ENCODE data around the gene SHROOM3.

The SHROOM3 gene

DNA sequence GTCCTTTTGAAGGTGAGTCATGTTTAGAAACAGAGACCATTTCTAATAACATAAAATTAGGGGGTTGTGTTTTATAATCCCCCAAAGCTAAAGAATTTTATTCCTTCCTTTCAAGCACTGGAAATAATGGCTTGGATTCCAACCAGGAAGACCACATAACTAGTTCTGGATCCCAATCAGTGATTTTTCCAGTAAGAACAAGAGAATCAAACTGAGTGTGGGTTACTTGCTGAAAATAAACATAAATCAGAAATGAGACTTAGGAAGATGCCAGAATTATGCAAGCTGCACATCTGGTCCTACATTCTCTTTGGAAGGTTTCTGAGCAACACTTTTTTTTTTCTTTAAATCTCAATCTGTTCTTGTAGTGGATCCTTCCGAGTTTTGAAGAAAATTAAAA lies 386.6 kb downstream of the SHROOM3 start:
- no peak for DNase-seq (ENCODE audit: low spot score)

DNA sequence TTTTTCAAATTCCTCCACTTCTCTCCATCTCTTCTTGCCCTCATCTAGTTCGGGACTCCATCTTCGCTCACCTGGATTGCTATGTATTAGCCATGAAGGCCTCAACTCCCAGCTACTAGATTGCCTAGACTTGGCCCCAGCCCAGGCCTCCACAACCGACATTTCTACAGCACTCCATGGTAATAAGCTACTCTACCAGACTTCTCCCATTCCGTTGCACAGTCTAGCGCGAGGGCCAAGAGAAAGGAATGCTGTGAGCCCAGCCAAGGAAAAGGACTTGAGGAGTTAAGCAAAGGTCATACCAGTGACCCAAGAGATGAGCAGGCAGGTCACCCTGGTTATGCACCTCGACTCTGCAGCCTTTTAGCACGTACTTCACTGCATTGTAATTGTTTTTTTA lies 387.3 kb downstream of the SHROOM3 start:
- DNase-seq (ENCODE audit: low spot score) = no peak

DNA sequence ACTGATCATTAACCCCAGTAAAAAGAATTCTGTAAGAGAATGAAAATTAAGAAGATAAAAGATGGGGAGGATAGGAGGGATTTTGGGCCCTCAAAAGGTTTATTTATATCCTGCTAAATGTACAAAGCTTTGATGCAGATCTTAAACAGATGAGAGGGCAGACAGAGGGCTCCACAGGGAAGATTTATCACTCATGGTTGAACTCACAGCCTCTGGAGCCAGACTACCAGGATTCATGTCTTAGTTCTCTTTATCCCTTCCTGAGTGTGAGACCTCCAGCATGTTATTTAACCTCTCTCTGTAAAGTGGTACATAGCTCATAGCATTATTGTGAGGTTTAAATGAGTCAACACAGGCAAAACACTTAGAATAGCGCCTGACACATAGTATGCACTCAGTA lies 388.5 kb downstream of the SHROOM3 start:
- DNase-seq (ENCODE audit: low spot score) = no peak

DNA sequence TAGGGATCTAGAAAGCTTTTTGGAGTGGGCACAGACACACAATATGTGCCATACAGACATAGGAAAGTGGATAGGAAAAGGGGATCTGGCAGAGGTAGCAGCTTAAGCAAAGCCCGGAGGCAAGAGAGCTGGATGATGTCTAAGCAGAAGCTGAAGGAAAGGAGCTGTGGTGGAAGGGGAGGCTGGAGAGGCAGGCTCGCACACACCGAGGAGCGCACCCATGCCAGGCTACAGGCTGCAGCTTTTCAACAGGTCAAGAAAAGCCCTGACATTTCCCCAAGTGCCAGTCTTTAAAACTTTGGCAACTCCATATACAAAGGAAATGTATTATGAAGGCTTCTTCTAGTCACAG lies 395.6 kb downstream of the SHROOM3 start:
- DNase-seq (ENCODE audit: low spot score) = no peak

DNA sequence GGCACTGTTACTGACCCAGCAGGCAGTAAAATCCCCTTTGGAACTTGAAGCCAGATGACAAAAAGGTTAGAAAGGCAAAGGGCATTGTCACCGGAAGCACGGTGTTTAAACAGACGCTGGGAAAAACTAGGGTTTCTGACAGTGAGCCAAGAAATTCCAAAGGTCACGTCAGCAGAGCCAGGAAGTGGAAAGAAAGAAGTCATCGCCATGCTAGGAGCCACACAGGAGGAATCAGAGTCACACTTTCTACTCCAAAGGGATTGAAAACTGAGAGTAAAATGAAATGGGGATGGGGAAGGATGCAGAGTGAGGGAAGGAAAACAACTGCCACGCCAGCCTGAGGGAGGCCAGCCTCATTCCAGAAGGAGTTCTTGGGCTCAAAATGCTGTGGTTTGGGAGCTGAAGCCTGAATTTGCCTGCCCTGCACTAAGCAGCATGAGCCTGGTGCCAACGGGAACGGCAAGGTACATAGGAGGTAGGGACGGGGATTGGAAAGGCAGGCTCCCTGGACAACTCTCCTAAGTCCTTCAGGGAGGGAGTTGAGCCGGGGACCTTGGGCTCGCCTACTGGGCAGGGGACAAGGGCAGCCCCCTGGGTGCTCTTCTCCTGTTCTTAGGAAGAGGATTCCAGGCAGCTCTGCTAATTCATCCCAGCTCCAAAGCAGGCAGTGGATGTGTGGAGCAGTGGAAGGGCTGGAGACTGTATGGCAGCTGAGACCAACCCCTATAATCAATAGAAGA lies 396.1 kb downstream of the SHROOM3 start:
- no peak for DNase-seq (ENCODE audit: low spot score)

DNA sequence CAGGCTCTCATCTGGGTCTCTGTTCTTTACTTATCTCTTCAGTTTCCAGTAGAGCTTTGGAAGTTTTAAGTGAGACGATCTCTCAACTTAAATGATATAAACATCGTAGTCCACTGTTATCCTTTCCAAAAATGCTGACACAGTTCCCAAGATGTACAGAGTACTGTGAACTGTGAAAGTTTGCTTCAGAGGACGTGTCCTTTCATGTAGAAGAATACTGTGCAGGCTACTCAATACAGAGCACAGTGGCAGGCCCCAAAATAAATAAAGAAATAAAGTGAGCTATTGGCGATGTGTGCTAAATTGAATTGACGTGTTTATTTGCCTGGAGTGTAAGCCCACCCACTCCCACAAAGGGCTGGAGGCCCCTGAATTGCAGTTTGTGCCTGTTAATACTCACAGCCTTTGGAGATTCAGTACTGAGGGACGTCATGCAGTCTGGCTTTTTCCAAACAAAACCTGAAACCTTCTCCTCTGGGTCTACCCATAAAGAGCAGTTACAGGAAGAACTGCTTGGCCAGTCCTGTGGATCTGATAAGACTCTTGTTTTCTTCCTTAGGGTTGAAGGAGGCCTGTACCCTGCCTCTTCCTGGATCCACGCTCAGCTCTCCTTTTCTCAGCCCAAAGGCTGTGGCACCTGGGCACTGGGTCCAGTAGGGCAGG lies 396.8 kb downstream of the SHROOM3 start:
- no peak for DNase-seq (ENCODE audit: low spot score)
